Heart right ventricle (tissue), 16 donors: ENCODE results near the gene MME. TPM values are rescaled to one million over a fixed set of nuclear protein-coding genes. Genes with fewer than 3 reads are reported as not detected.
A peak's percentile ranks its signal among the peaks of the same experiment; 100 is the strongest.

Source experiments
- ATAC-seq, 8 donors: fragments of 200-7000 bp; cut with Tn5 transposase; one replicate each; pipeline ENCODE4 v1.9.1; 2020; ENCODE audit warnings: mild to moderate bottlenecking in 8 of 8, moderate library complexity in 8 of 8, moderate number of reproducible peaks in 1 of 8
- DNase-seq, 2 donors: peaks; one replicate each; pipeline ENCODE4 v3.0.0-alpha.2; 2020
- H3K27ac ChIP-seq, 10 donors: fragments of 200-600 bp; sonication (generic) in 2 of 10; one replicate each; pipeline versions ENCODE4 v1.5.0 to v1.8.0; 2020 to 2022; ENCODE audit warnings: mild to moderate bottlenecking in 3 of 10
- H3K27me3 ChIP-seq, 7 donors: fragments of 200-600 bp; one replicate each; pipeline ENCODE4 v1.8.0; 2021 to 2022; ENCODE audit warnings: mild to moderate bottlenecking in 2 of 7
- H3K36me3 ChIP-seq, 9 donors: fragments of 200-600 bp; sonication (generic) in 1 of 9; one replicate each; pipeline versions ENCODE4 v1.5.0 to v1.8.0; 2020 to 2022; ENCODE audit warnings: mild to moderate bottlenecking in 2 of 9
- H3K4me1 ChIP-seq, 9 donors: fragments of 200-600 bp; sonication (generic) in 1 of 9; one replicate each; pipeline versions ENCODE4 v1.5.0 to v1.8.0; 2020 to 2022; ENCODE audit warnings: mild to moderate bottlenecking in 4 of 9
- H3K4me3 ChIP-seq, 10 donors: fragments of 200-600 bp; sonication (generic) in 2 of 10; one replicate each; pipeline versions ENCODE4 v1.5.0 to v1.8.0; 2020 to 2022; ENCODE audit warnings: mild to moderate bottlenecking in 7 of 10, moderate library complexity in 2 of 10
- H3K9me3 ChIP-seq, 11 donors: fragments of 200-600 bp in 10 of 11; sonication (generic) in 2 of 11; one replicate each; pipeline versions ENCODE4 v1.5.0 to v1.8.0; 2013 to 2022; ENCODE audit warnings: mild to moderate bottlenecking in 2 of 11, control low read depth in 1 of 11, moderate library complexity in 1 of 11
- WGBS, 2 donors: extraction: QIAGEN DNeasy Blood & Tissue Kit; methylation state at CpG; one replicate each; pipeline ENCODE4 v1.1.7; 2013; ENCODE audit warnings: inconsistent platforms in 1 of 2; 5-methylcytosine and 5-hydroxymethylcytosine counted together
- intact Hi-C, 10 donors: fragments of 100-400 bp; cut with DNase I; formaldehyde crosslinking; loops; one replicate each; pipeline versions ENCODE4 v1.11.1 to v1.14.2; 2022
- polyA plus RNA-seq, 2 donors: library from polyadenylated mRNA; stranded (reverse); fragments of 200-250 nt; gene quantifications; one replicate each; pipeline ENCODE4 v1.2.3, GENCODE V29; 2013
- total RNA-seq, 10 donors: library from RNA; stranded (reverse); fragmentation: NEBNext Ultra II Directional in 3 of 10; extraction: Animal tissue kit (Norgen Biotek cat#: 25700) in 3 of 10; gene quantifications; one replicate each; pipeline versions ENCODE4 v1.2.1 to v1.2.4, GENCODE V29; 2021 to 2023
- TF ChIP-seq, protein P1 (sequence below), 9 donors: fragments of 200-600 bp; sonication (generic) in 2 of 9; IDR thresholded peaks; one replicate each; pipeline versions ENCODE4 v1.5.0 to v1.8.0; 2021 to 2022; ENCODE audit warnings: antibody characterized with exemption in 9 of 9, mild to moderate bottlenecking in 5 of 9, moderate library complexity in 1 of 9
- donor health status: Arrhythmogenic right ventricular cardiomyopathy.
- donor health status: ischemic (EF 13 %, LVEDD 7.1; RV severe dilation, severe dysfunction).
- donor health status: healthy with polysubstance abuse.
- donor health status: DM: no; HTN: yes; CAD: no.
- donor health status: DM: no; HTN: no; CAD: no.
- donor health status: ischemic (EF 25% LVEDD 6.9; RV normal size, moderate dysfunction).
- donor health status: ischemic (EF 25% LVEDD 5.7; RV mildly dilated, moderate dysfunction).
- donor health status: healthy.
- donor health status: DM: yes; HTN: yes; CAD: no.
- donor health status: Ischemic cardiomyopathy.
- donor health status: ischemic (EF 35%, LVEDD 5.7; RV mildly dilated, moderate dysfunction).
- donor health status: nonischemic (EF 11% LVEDD 7.7; RV severe dilation, severe dysfunction).
- donor health status: DM: yes; HTN: yes; CAD: no.
- donor health status: PGD.
- donor health status: ischemic (EF 29% LVEDD 5.4; RV normal size, mild dysfunction).
- donor health status: nonischemic (EF 23%, LVEDD 6.1; RV moderate dilation, normal function).

The MME gene
- total and polyA plus RNA-seq, 12 donors = 1.8 to 10.5 (median 6.1) TPM

DNA sequence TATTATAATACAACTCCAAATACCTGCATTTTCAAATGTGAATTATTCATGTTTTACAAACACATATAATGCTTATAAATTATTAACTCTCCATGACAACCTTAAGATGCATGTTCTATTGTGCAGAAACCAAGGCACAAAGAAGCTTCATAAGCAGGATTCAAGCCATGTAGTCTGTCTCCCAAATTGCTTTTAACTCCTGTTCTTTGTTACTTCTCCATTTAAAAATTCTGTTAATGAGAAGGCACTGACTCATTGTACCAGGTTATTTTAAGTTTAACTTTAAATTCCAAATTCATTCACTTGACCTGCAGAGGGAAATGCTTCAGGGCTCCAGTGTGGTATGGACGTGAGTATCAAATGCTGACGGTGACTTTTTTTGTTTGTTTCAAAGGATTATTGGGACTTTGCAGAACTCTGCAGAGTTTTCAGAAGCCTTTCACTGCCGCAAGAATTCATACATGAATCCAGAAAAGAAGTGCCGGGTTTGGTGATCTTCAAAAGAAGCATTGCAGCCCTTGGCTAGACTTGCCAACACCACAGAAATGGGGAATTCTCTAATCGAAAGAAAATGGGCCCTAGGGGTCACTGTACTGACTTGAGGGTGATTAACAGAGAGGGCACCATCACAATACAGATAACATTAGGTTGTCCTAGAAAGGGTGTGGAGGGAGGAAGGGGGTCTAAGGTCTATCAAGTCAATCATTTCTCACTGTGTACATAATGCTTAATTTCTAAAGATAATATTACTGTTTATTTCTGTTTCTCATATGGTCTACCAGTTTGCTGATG, 100.0 kb downstream of the MME start:
- ATAC-seq (no peak), DNase-seq (no peak)
- 88 to 91% methylated on average over 5 of the region's 5 CpGs for WGBS, 2 donors
- TF ChIP-seq, protein P1, sequence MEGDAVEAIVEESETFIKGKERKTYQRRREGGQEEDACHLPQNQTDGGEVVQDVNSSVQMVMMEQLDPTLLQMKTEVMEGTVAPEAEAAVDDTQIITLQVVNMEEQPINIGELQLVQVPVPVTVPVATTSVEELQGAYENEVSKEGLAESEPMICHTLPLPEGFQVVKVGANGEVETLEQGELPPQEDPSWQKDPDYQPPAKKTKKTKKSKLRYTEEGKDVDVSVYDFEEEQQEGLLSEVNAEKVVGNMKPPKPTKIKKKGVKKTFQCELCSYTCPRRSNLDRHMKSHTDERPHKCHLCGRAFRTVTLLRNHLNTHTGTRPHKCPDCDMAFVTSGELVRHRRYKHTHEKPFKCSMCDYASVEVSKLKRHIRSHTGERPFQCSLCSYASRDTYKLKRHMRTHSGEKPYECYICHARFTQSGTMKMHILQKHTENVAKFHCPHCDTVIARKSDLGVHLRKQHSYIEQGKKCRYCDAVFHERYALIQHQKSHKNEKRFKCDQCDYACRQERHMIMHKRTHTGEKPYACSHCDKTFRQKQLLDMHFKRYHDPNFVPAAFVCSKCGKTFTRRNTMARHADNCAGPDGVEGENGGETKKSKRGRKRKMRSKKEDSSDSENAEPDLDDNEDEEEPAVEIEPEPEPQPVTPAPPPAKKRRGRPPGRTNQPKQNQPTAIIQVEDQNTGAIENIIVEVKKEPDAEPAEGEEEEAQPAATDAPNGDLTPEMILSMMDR (IDR thresholded peaks at IDR 0.05) = no peak
- Histone ChIP-seq H3K4me3 (no peak overlapping the region), H3K9me3 (no peaks in the 10 kb centered on the region), H3K4me1 (peaks cover 0 to 13% (median 0%) of the 10 kb centered on the region in 9 donors), H3K27me3 (no peaks in the 10 kb centered on the region), H3K36me3 (no peaks in the 10 kb centered on the region), H3K27ac (no peak overlapping the region)
- intact Hi-C loops = no loop called here

DNA sequence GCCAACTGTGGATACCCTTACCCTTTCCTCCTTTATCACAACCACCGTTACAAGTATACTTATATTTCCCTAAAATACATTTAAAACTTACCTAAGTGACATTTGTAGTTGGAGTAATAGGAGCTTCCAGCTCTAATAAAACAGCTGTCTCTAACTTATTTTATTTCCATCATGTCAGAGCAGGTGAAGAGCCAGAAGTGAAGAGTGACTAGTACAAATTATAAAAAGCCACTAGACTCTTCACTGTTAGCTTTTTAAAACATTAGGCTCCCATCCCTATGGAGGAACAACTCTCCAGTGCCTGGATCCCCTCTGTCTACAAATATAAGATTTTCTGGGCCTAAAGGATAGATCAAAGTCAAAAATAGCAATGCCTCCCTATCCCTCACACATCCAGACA, 102.3 kb downstream of the MME start:
- DNase-seq = no peak
- ATAC-seq = no peak

GRCh38 chr3:155184011-155184410, 103.9 kb downstream of the MME start:
- WGBS, 2 donors = 60 to 73% methylated on average over 1 of the region's 1 CpG
- H3K9me3 ChIP-seq = no peaks in the 10 kb centered on the region
- ATAC-seq = no peak
- H3K27me3 ChIP-seq = no peaks in the 10 kb centered on the region
- H3K36me3 ChIP-seq = no peaks in the 10 kb centered on the region
- intact Hi-C loops = no loop called here
- peak overlapping the region in 3 of 10 donors; percentile 6 to 65 (median 19) for H3K27ac ChIP-seq
- H3K4me3 ChIP-seq = no peak overlapping the region
- TF ChIP-seq, protein P1 (IDR thresholded peaks at IDR 0.05) = no peak
- peaks cover 0 to 13% (median 0%) of the 10 kb centered on the region in 9 donors for H3K4me1 ChIP-seq
- DNase-seq = no peak

More for the DNA sequence above, 102.3 kb downstream of the MME start:
- H3K36me3 ChIP-seq = no peaks in the 10 kb centered on the region
- intact Hi-C loops = no loop called here
- no peak overlapping the region for H3K27ac ChIP-seq
- no peaks in the 10 kb centered on the region for H3K9me3 ChIP-seq
- TF ChIP-seq, protein P1 (IDR thresholded peaks at IDR 0.05) = no peak
- peaks cover 0 to 13% (median 0%) of the 10 kb centered on the region in 9 donors for H3K4me1 ChIP-seq
- no peaks in the 10 kb centered on the region for H3K27me3 ChIP-seq
- no peak overlapping the region for H3K4me3 ChIP-seq
- WGBS, 2 donors = 88 to 89% methylated on average over 1 of the region's 1 CpG

DNA sequence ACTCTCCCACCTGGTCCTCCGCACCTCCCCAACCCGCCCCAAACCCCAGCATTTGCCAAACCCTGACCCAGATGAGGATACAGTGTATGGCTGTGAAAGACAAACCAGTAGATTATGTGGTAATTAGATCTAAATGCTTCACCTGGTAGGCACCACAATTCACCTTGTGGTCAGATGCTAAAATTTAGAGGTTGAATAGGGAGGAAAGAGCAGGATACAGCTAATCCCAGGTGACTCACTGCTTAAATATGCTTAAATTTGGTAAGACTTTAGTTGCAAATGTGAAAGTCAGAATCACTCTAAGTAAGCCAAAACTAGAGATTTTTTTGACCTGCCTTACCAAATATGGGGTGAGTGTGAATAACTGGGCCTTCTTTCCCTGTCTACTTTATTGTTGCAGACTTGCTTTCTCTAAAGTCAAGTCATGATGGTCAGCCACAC, 105.5 kb downstream of the MME start:
- no peak overlapping the region for H3K4me3 ChIP-seq
- H3K9me3 ChIP-seq = no peaks in the 10 kb centered on the region
- ATAC-seq (peak in 1 of 8 donors; percentile 58), DNase-seq (no peak)
- TF ChIP-seq, protein P1 (IDR thresholded peaks at IDR 0.05) = no peak
- no peaks in the 10 kb centered on the region for H3K36me3 ChIP-seq
- H3K4me1 ChIP-seq = peaks cover 0 to 13% (median 0%) of the 10 kb centered on the region in 9 donors
- intact Hi-C loops = no loop called here
- no peaks in the 10 kb centered on the region for H3K27me3 ChIP-seq
- H3K27ac ChIP-seq = no peak overlapping the region
- WGBS, 2 donors = 88 to 90% methylated on average over 2 of the region's 2 CpGs
